HG03066 (cell line): ENCODE measurements around the gene UPK1B.

ENCODE experiments used
- ATAC-seq: cut with Tn5 transposase; IDR thresholded peaks from one replicate; pipeline ENCODE4 v1.9.1; 2021; ENCODE audit warnings: low read depth; ENCODE audit not compliant: unreplicated experiment

The UPK1B gene

GRCh38 chr3:119243712-119244111 is 70.3 kb downstream of the UPK1B start:
- ATAC-seq = no peak

GRCh38 chr3:119245778-119246177 is 72.4 kb downstream of the UPK1B start:
- no peak for ATAC-seq
